ENCODE results near the gene ZDHHC11B. TPM values are rescaled to one million over a fixed set of nuclear protein-coding genes. Genes with fewer than 3 reads are reported as not detected.

Gene ZDHHC11B
- total and polyA plus RNA-seq, 8 donors: 0.93 to 42.4 (median 8.6) TPM

- Histone ChIP-seq H3K36me3 (peaks cover 0 to 5% (median 0%) of the 10 kb centered on the region in 4 donors), H3K4me1 (peaks cover 34 to 54% (median 44%) of the 10 kb centered on the region in 4 donors), H3K4me3 (peak overlapping the region in 3 of 4 donors; percentile 6 to 37 (median 8)), H3K27me3 (peaks cover 0 to 31% (median 6%) of the 10 kb centered on the region in 3 donors), H3K27ac (no peak overlapping the region), H3K9me3 (no peaks in the 10 kb centered on the region)
- intact Hi-C loops (cut with DNase I; ENCODE audit: low total_unique reads): loop anchor here (5.0 kb wide), 1 partner anchor 234 kb away; no protein-coding TSS in a partner anchor
- 3 to 45% (median 34%) methylated on average over 7 to 19 of the region's 19 CpGs for WGBS, 5 donors
- TF ChIP-seq CTCF (IDR thresholded peaks at IDR 0.05): no peak
- TF ChIP-seq POLR2A (IDR thresholded peaks at IDR 0.05): no peak
- no peak for TF ChIP-seq EP300 (IDR thresholded peaks at IDR 0.05)
- TF ChIP-seq POLR2AphosphoS5 (IDR thresholded peaks at IDR 0.05): no peak
- DNase-seq: peak in 1 of 2 donors; percentile 29
Observed at GRCh38 chr5:673161-673830, 111.2 kb downstream of the ZDHHC11B start.

GRCh38 chr5:672329-673160 lies 112.0 kb downstream of the ZDHHC11B start:
- Histone ChIP-seq H3K27ac (peak overlapping the region in 2 of 5 donors; percentile 31 to 38), H3K4me3 (peak overlapping the region in 3 of 4 donors; percentile 6 to 37 (median 8)), H3K4me1 (peaks cover 34 to 54% (median 44%) of the 10 kb centered on the region in 4 donors), H3K9me3 (no peaks in the 10 kb centered on the region), H3K27me3 (peaks cover 0 to 31% (median 6%) of the 10 kb centered on the region in 3 donors), H3K36me3 (peaks cover 0 to 12% (median under 1%) of the 10 kb centered on the region in 4 donors)
- TF ChIP-seq POLR2AphosphoS5 (IDR thresholded peaks at IDR 0.05): no peak
- 2 to 8% (median 6%) methylated on average over 19 to 27 of the region's 27 CpGs for WGBS, 5 donors
- intact Hi-C loops (cut with DNase I; ENCODE audit: low total_unique reads): loop anchor here (5.0 kb wide), 1 partner anchor 235 kb away; no protein-coding TSS in a partner anchor
- peak; percentile 64 to 97 for DNase-seq

- peaks cover 0 to 31% (median 6%) of the 10 kb centered on the region in 3 donors for H3K27me3 ChIP-seq
- H3K4me3 ChIP-seq: peak overlapping the region; percentile 5 to 37 (median 18)
- peaks cover 0 to 20% (median 8%) of the 10 kb centered on the region in 4 donors for H3K36me3 ChIP-seq
- TF ChIP-seq EP300 (IDR thresholded peaks at IDR 0.05) (no peak), POLR2A (IDR thresholded peaks at IDR 0.05) (no peak), POLR2AphosphoS5 (IDR thresholded peaks at IDR 0.05) (peak in 1 of 3 donors; percentile 29), CTCF (IDR thresholded peaks at IDR 0.05) (peak in 5 of 7 experiments; percentile 79 to 97 (median 91))
- peaks cover 34 to 54% (median 44%) of the 10 kb centered on the region in 4 donors for H3K4me1 ChIP-seq
- peak; percentile 78 to 92 for DNase-seq
- peak overlapping the region in 2 of 5 donors; percentile 31 to 38 for H3K27ac ChIP-seq
- H3K9me3 ChIP-seq: no peaks in the 10 kb centered on the region
- 11 to 28% (median 16%) methylated on average over 9 to 27 of the region's 27 CpGs for WGBS, 5 donors
- intact Hi-C loops (cut with DNase I; ENCODE audit: low total_unique reads): loop anchor here (5.0 kb wide), 1 partner anchor 236 kb away; no protein-coding TSS in a partner anchor
Observed at GRCh38 chr5:671459-672328, 112.8 kb downstream of the ZDHHC11B start.

- no peak for TF ChIP-seq CTCF (IDR thresholded peaks at IDR 0.05)
- TF ChIP-seq POLR2AphosphoS5 (IDR thresholded peaks at IDR 0.05): no peak
- TF ChIP-seq POLR2A (IDR thresholded peaks at IDR 0.05): no peak
- TF ChIP-seq EP300 (IDR thresholded peaks at IDR 0.05): no peak
- Histone ChIP-seq H3K4me3 (no peak overlapping the region), H3K9me3 (no peaks in the 10 kb centered on the region), H3K36me3 (peaks cover 0 to 27% (median 16%) of the 10 kb centered on the region in 4 donors), H3K27ac (no peak overlapping the region), H3K4me1 (peaks cover 34 to 54% (median 44%) of the 10 kb centered on the region in 4 donors), H3K27me3 (peaks cover 0 to 31% (median 6%) of the 10 kb centered on the region in 3 donors)
- DNase-seq: no peak
- WGBS, 5 donors: 61 to 65% (median 63%) methylated on average over 14 to 33 of the region's 33 CpGs
- intact Hi-C loops (cut with DNase I; ENCODE audit: low total_unique reads): loop anchor here (5.0 kb wide), 1 partner anchor 237 kb away; no protein-coding TSS in a partner anchor
Observed at GRCh38 chr5:670396-671270, 113.9 kb downstream of the ZDHHC11B start.

All from stomach (tissue), 9 donors.